ENCODE data around the gene TRMU. TPM values are rescaled to one million over a fixed set of nuclear protein-coding genes. Genes with fewer than 3 reads are reported as not detected.

Gene TRMU
- total and polyA plus RNA-seq, 2 donors (not counting 3 experiments of a cell fraction or from before 2014, with no cell fraction given) = 42.4 to 65.7 TPM

DNA sequence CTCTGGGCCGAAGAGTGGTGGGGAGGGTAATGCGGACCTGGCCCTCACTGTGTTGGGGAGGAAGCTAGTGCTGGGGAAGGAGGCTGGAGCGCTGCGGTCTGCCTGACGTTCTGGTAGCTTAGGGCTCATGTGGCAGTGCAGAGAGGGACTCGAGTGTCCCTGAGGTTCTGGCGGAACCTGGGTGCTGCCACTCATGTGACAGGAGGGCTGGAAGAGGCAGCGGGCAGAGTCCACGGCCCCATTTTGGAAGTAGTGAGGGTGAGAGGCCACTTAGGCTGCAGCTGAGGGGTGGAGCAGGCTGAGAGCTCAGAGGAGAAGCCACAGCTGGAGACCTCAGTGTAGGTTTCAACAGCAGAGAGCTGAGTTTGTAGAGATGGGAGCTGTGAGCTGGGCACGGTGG, 16.2 kb upstream of the TRMU start:
- ChIA-PET POLR2A (no interaction called here), CTCF (interaction anchor here (1.2 to 2.9 kb wide), 3 partner anchors 9 to 197 kb away, joined by 3 to 12 read pairs (median 4); no protein-coding TSS in a partner anchor)
- Histone ChIP-seq H3K27ac (ENCODE audit: insufficient read depth, low read depth, low read length) (no peak overlapping the region), H3K4me3 (replicated peaks in 1 of 3; ENCODE audit: insufficient read depth in 1 of 3, low read depth in 1 of 3, low read length in 3 of 3) (no peak overlapping the region), H3K9me1 (replicated peaks; ENCODE audit: control insufficient read depth, extremely low read depth, insufficient read depth, low read length) (no peaks in the 10 kb centered on the region), H3K9me3 (replicated peaks; ENCODE audit: control insufficient read depth, insufficient read depth, low read length) (no peaks in the 10 kb centered on the region), H3K27me3 (ENCODE audit: control insufficient read depth in 2 of 2, insufficient read depth in 2 of 2, low read length in 2 of 2) (no peaks in the 10 kb centered on the region), H2AFZ (ENCODE audit: low read depth, low read length) (no peak overlapping the region), H3K4me1 (ENCODE audit: control insufficient read depth, extremely low read depth, insufficient read depth, low read length) (no peaks in the 10 kb centered on the region), H3K9ac (replicated peaks; ENCODE audit: extremely low read depth, insufficient read depth, low read length) (no peak overlapping the region), H3K79me2 (ENCODE audit: control insufficient read depth, insufficient read depth, low read length) (peaks cover 34% of the 10 kb centered on the region), H4K20me1 (replicated peaks; ENCODE audit: control insufficient read depth, extremely low read depth, insufficient read depth, low read length) (no peaks in the 10 kb centered on the region), H3K4me2 (ENCODE audit: insufficient read depth, low read length) (no peak overlapping the region), H3K36me3 (ENCODE audit: control insufficient read depth in 2 of 2, extremely low read depth in 1 of 2, insufficient read depth in 2 of 2, low read length in 2 of 2) (peaks cover 4 to 15% of the 10 kb centered on the region in 2 experiments)
- intact Hi-C loops (cut with micrococcal nuclease) (no loop called here), dilution Hi-C loops (cut with MboI; ENCODE audit: extremely low pct_ligation_motif_present, low sequenced_read_pairs) (no loop called here)
- no peak for TF ChIP-seq EZH2 (IDR thresholded peaks at IDR 0.05; ENCODE audit: borderline replicate concordance, low read depth, low read length, severe bottlenecking)
- no peak for TF ChIP-seq MYC (IDR thresholded peaks at IDR 0.05; ENCODE audit: low read depth, low read length)
- TF ChIP-seq, protein P1, sequence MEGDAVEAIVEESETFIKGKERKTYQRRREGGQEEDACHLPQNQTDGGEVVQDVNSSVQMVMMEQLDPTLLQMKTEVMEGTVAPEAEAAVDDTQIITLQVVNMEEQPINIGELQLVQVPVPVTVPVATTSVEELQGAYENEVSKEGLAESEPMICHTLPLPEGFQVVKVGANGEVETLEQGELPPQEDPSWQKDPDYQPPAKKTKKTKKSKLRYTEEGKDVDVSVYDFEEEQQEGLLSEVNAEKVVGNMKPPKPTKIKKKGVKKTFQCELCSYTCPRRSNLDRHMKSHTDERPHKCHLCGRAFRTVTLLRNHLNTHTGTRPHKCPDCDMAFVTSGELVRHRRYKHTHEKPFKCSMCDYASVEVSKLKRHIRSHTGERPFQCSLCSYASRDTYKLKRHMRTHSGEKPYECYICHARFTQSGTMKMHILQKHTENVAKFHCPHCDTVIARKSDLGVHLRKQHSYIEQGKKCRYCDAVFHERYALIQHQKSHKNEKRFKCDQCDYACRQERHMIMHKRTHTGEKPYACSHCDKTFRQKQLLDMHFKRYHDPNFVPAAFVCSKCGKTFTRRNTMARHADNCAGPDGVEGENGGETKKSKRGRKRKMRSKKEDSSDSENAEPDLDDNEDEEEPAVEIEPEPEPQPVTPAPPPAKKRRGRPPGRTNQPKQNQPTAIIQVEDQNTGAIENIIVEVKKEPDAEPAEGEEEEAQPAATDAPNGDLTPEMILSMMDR (IDR thresholded peaks at IDR 0.05; ENCODE audit: extremely low read depth in 1 of 2, insufficient read depth in 1 of 2, low read depth in 1 of 2, low read length in 2 of 2) = no peak
- TF ChIP-seq POLR2AphosphoS5 (IDR thresholded peaks at IDR 0.05; ENCODE audit: insufficient read depth, low read depth, low read length) = no peak
- no peak for TF ChIP-seq JUN (IDR thresholded peaks at IDR 0.05; ENCODE audit: borderline replicate concordance, insufficient read depth, insufficient read length, low read depth)
- TF ChIP-seq GATA2 (IDR thresholded peaks at IDR 0.05; ENCODE audit: insufficient read depth, insufficient read length, low read depth, low read length) = no peak
- TF ChIP-seq FOS (IDR thresholded peaks at IDR 0.05; ENCODE audit: borderline replicate concordance, insufficient read depth, low read length) = no peak
- TF ChIP-seq, protein P2, sequence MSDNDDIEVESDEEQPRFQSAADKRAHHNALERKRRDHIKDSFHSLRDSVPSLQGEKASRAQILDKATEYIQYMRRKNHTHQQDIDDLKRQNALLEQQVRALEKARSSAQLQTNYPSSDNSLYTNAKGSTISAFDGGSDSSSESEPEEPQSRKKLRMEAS (IDR thresholded peaks at IDR 0.05; ENCODE audit: insufficient read depth, insufficient read length) = no peak
- no peak for TF ChIP-seq POLR2A (IDR thresholded peaks at IDR 0.05; ENCODE audit: low read depth, low read length)
- BruUV-seq (replicated peaks) = no TSS peak
- FAIRE-seq = no peak
- no peak for DNase-seq (ENCODE audit: low read depth, low spot score)

Measured in endothelial cell of umbilical vein (primary cell).